GM18502 (cell line): ENCODE data around the gene NUP210L.
"Not testable (repeated sequence)": the region's sequence is repeated elsewhere in the genome, so short reads cannot be mapped to it uniquely, and the experiment has no call there.

Experiments
- ATAC-seq: cut with Tn5 transposase; IDR thresholded peaks from one replicate; pipeline ENCODE4 v1.9.1; 2021; ENCODE audit warnings: mild to moderate bottlenecking; ENCODE audit not compliant: unreplicated experiment, poor library complexity

The NUP210L gene

DNA sequence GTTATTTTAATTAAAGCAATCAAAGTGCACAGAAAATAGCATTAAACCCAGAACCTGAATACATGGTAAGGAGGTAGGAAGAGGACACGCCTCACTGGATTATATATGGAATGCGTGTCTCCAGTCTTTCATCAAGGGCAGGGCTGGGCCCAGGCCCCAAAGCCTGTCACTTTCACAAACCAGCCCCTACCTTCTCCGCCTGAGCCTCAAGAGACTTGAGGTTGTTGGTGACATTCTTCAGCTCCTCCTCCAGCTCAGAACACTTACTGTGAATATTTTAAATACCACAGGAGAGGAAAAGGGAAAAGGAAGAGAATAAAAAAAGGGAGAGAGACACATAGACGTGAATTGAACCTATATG, 16.3 kb upstream of the NUP210L start:
- no peak for ATAC-seq

DNA sequence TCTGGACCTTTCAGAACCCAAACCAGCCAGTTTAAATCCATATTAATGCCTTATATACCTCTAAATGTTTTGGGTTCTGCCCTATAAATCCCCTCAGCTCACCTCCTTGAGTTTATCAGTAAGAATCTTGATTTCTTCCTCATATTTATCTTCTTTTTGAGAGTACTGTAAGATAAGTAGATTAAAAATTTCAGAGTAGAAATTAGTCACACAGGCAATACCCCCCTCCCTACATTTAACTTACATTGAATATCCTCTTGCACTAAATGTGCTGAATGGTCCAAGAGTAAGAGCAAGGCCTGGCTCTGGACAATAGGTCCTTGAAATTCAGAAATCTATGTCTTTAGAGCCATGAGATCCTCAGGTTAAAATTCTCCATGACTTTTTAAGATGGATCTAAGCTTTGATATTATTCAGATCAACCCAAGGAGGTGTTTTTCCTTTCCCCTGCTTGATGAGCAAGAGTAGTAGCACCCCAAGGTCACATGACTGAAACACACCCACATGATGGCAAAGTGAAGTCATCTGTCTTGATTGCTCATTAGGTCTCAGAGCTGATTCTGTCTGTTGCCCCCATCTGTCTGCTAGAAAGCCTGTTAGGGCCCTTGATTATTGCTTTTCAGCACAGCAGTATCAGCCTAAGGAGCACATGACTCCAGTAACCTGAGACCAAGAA, 15.8 kb upstream of the NUP210L start:
- ATAC-seq, result no peak

DNA sequence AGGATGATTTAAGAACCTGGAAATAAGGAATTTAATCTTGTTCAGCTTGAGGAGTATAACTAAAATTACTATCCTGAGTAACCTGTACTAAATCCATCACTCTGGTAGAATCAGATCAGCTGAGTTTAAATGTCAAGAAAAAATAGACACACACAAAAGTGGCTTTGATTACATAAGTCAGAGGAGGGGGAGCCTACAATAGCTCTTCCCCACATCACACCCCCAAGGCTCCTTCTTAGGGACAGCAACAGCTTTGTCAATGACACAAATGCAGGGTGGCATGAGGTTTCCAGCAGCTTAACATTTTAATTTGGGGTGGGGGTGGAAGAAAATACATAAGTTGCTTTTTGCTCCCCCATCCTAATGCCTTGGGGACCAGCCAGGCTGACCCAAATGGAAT, 12.6 kb upstream of the NUP210L start:
- ATAC-seq, result no peak

DNA sequence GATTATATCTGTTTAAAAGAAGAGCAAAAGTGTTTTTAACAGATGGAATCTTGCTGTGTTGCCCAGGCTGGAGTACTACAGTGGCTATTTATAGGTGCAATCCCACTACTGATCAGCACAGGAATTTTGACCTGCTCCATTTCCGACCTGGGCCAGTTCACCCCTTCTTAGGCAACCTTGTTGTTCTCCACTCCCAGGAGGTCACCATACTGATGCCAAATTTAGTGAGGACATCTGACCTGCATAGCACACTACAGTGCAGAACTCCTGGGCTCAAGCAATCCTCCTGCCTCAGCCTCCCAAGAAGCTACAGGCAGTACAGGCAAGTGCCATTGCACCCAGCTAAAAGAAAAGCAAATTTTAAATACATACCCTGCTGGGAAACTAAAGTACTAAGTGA, 11.3 kb upstream of the NUP210L start:
- no peak for ATAC-seq

DNA sequence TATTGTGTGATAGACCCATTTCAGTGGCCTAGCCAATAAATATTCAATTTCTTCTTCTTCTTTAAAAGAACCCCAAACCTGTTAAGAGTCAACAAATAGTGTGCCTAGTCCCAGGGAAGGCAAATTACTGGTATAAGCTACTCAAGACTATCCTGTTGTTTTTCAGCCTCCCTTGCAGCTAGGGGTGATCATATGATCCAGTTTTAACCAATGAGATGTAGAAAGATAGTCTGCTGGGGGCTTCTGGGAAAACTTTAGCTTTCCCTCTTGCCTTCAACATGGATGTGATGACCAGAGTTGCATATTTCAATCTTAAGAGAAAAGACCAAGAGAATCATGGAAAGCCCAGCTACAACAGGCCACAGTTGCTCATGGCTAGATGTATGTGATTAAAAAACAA, 4.7 kb upstream of the NUP210L start:
- no peak for ATAC-seq

DNA sequence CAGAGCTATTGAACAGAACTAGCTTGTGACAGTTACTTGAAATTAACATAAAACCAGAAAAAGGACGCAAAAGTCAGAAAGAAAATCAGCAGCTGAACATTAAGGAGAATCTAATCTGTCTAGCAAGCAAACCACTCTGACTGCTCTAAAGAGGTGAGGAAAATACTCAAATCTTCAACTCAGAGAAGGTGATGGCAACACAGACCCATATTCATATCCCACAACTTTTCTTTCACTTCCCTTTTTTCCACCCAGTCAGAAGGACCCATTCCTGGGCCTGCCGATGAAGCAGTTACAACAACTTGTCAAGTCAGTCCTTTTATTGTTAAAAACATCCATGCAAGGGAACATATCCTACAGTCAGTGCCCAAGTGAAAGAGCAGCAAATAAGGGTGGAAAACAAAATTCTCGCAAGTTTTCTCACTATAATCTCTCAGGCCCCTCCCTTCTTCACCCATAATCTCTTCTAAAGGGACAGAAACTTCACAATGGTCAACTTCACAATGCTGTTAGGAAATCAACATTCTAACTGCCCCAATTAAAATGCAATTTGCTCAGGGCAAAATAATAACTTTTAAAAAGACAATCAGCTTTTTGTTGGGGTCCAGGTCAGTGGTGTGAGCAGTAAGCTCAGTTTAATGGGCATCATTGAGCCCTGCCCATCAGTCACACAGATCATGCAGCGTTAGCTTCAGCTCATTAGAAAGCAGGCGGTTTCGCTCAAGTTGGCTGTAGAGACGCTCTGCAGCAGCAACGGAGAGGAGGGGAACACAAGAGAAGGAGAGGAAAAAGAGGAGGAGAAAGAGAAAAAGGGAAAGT, 3.6 kb upstream of the NUP210L start:
- ATAC-seq, result no peak

DNA sequence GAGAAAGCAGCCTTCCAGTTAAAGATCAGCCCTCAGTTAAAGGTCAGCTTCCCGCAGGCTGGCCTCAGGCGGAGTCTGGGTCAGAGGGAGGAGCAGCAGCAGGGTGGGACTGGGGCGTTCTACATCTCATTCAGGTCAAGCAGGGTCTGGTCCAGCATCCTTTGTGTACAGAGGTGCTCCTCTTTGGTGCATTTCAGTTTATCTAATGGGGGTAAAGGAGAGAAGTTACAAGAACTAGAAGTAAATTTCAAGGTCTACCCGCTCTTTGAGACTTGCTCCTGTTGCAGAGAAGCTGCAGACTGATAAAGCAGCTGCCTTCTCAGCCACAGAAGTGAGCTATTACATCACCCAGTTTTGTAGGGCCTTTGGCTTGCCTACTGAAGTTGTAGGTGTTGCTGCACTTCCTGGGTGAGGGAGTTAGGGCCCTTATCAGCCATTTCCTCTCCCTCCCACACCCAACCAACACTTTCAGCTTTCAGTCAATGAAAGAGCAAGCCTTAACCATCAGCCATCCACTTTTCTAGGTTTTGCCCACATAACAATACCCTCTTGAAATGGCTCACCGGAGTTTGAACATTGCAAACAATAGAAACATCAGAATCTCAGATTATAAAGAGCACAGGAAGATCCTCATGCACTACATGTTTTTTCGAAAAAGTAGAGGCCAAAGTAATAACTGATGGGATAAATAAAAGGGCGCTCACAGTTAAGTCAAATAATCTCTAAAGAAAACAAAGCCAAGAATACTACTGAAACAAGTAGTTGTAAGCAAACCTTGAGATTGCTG, 2.8 kb upstream of the NUP210L start:
- peak; percentile 80 for ATAC-seq

DNA sequence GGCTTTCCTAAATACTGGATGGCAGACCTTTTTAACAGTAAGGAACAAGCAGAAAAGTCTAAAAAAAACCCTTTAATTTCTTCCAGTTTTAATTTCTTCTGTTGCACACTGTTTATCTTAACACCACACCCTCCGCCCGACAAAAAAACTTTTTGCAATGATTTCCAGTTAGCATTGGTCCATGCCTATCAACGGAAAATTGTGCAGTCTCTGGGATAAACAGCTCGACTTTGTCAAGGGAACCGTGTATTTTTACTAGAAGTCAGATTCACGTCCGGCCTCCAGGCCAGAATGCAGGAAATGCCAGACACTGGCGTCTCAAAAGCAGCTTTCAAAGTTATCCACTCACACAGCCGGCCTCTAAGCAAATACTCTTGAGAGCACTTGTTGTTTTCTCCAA, 378 bp upstream of the NUP210L start:
- ATAC-seq, result no peak

DNA sequence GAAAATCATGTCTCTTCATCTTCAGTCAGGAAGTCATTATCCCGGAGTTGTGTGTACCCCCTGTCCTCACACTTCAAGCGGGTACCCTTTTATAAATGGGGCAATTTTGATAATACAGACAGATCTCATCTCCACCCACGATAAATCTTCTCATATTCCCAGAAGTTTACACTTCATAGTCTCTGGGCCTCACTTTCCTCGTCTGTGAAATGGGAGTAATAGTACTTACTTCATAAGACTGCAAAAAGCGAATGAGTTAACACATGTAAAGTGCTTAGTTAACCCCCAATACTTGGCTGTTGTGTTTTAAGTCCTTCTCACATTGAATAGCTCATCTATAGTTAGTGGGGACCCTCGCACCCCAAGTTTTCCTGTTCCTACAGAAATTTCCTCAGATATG, 820 bp downstream of the NUP210L start:
- no peak for ATAC-seq

DNA sequence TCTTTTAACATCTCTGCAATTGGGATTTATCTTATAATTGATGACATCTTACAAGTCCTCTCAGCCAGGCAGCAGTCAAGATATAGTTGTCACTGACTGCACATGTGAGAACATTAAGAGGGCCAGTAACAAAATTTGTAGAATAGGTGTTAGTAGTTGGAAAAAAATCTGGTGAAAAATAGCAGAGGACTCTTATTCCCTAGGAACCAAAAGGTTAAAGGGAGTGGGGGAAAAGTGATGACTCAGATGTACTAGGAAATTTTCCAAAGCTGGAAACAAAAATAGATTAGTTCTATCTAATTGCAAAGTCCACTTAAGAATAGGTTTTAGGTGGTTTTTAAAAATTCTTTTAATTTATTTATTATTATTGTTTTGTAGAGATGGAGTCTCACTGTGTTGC, 3.6 kb downstream of the NUP210L start:
- no peak for ATAC-seq

DNA sequence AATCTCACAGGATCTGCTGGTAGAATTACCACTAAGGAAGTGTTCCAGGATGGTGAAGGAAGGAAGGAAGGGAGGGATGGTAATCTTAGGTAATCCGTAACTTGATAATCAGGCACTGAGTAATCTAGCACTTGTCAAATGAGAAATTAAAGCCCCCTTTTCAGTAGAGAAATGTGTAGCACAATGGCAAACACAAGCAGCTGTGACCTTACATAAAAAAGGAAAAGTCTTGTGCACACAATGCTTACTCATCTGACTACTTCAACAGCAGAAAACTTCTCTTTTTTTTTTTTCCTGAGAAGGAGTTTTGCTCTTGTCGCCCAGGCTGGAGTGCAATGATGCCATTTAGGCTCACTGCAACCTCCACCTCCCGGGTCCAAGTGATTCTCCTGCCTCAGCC, 6.1 kb downstream of the NUP210L start:
- no peak for ATAC-seq

DNA sequence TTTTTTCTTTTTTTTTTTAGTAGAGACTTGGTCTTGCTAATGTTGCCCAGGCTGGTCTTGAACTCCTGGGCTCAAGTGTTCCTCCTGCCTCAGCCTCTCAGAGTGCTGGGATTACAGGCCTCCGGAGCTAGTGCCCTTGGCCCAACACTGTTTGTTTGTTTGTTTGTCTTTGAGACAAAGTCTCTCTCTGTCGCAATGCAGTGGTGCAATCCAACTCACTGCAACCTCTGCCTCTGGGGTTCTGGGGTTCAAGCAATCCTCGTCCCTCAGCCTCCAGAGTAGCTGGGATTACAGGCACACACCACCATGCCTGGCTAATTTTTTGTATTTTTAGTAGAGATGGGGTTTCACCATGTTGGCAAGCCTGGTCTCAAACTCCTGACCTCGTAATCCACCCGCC, 7.4 kb downstream of the NUP210L start:
- ATAC-seq, result not testable (repeated sequence)

DNA sequence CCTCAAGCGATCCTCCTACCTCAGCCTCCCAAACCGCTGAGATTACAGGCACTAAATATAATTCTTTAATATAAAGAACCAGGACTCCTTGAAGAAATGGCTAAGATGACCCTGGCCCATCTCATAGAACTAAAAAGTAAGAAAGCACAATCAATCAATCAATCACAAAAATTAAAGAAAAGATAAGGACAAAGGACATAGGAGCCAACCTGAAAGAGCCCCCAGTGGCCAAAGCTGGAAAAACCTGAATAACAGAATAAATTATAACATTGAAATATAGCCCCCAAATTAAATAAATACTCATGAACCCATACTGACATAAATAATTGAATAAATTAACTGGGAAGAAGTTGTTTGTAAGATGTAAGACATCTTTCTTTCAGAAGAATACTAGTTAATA, 8.9 kb downstream of the NUP210L start:
- no peak for ATAC-seq

DNA sequence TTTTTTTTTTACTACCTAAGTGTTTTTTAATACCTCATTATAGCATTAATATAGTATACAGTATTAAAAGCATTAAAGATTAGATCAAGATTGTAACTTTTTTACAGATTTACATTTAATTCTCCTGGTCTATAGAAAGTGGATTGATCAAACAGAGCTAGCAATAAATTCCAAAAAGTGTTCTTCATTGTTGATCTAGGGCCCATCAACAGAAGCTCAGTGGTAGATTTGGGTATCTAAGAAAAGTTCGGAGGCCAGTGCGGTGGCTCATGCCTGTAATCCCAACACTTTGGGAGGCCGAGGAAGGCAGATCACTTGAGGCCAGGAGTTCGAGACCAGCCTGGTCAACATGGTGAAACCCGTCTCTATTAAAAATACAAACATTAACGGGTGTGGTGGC, 12.5 kb downstream of the NUP210L start:
- ATAC-seq, result no peak

DNA sequence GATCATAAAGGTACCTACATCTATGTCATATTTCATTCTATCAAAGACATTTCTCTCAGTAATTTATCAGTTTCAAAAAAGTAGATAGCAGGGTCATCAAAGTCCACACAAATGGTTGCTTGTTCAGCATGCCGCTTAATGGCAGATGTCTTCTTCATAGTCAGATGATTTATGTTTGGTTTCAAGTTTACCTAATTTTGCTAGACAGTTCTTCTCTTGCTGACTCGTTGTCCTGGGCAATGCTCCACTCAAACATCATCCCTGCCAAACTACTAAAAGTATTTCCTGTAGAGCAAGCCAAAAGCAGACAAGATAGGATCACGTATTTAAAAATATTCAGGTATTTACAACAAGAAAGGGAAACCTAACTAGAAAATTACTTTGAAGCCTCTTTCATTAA, 13.6 kb downstream of the NUP210L start:
- no peak for ATAC-seq

DNA sequence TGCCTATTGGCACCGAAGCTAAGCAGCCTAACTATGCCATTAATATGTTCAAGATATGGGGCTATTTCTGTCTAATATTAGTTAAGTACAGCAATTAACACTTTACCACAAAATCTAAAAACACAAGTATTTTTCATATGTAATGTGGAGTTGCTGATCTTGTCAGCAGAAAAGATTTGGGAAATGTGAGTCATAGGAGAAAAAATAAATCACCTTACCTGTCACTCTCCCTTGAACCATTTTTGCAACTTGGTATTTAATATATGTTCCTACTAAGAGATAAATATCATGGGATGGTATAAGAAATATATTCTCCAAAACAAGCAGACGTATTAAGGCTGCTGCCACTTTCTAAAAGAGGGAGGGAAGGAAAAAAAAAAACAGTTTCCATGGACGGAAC, 17.0 kb downstream of the NUP210L start:
- ATAC-seq, result no peak

DNA sequence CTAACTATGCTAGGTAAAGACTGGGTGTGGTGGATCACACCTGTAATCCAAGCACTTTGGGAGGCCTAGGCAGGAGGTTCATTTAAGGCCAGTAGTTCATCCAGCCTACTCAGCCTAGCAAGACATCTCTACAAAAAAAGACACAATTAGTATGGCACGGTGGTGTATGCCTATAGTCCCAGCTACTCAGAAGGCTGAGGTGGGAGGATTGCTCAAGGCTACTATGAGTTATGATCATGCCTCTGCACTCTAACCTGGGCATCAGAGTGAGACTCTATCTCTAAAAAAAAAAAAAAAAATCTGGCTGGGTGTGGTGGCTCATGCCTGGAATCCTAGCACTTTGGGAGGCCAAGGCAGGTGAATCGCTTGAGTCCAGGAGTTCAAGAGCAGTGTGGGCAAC, 21.6 kb downstream of the NUP210L start:
- ATAC-seq, result no peak

DNA sequence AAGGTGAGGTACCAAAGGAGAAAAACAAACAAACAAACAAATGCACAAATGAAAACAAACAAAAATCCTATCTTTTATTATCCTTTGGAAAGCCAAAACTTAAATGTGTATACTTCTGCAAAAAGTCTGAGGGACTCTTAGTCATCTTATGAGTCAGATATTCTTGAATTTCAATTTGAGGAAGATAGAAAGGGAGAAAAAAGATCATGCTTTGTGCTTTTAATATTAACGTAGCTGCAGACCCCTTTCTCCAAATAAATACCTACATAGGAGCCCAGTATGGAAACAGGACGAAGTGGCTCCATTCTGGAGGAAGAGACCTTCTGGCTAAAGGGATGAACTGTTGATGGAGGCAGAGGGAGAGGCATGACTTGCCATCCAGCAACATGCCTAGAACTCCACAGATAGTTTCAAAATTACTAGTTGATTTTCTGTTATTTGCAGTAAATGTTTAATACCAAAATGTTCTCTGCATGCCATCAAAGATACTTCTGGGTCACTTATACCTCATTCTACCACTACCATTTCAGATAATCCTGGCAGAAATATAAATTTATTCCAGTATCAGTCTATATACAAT, 25.4 kb downstream of the NUP210L start:
- ATAC-seq, result no peak

DNA sequence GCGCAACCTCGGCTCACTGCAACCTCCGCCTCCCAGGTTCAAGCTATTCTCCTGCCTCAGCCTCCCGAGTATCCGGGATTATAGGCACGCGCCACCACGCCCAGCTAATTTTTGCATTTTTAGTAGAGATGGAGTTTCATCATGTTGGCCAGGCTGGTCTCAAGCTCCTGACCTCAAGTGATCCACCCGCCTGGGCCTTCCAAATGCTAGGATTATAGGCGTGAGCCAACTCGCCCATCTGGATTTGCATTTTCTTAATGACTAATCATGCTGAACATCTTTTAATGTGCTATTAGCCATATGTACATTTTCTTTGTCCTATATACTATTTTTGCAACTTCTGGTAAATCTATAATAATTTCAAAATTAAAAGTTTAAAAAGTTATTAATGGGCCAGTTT, 31.7 kb downstream of the NUP210L start:
- ATAC-seq, result not testable (repeated sequence)

DNA sequence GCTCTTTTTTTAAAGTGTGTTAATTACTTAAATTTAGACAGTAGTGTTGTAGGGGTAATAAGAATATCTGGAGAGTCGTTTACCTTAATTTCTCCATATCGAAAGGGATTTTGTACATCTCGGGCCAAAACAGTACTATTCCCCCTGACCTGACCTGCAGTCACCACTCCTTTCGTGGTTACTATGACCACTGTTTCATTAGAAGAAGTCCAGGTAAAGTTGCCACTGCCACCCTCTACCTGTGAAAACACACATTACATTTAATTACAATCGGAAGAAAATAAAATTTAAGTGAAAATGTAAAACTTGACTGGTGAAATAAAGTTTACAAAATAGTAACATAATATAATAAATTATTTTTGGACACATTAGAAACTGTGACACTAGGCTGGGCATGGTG, 37.2 kb downstream of the NUP210L start:
- ATAC-seq, result no peak

DNA sequence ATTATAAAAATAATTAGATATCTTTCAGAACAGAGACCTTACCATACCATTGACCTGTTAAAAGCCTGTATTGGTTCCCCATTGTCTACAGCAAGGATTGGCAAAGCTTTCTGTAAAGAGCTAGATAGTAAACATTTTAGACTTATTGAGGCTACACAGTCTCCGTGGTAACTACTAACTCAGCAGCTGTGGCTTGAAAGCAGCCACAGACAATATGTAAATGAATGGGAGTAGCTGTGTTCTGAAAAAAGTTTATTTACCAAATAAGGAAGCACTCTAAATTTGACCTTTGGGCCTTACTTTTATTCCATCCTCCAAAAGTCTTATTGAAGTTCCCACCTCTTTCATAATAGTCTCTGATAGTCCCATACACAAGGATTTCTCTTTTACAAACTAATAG, 39.7 kb downstream of the NUP210L start:
- ATAC-seq, result no peak
